Epithelial cell of prostate (primary cell): ENCODE data around the gene TMEM38B.
"Not testable (repeated sequence)": the region's sequence is repeated elsewhere in the genome, so short reads cannot be mapped to it uniquely, and the experiment has no call there.

Experiments
- DNase-seq: peaks from one replicate; pipeline ENCODE4 v3.0.0-alpha.2; 2011; ENCODE audit warnings: low read depth, low spot score
- H3K27ac ChIP-seq: fragments of 450-650 bp; 2 replicates; pipeline ENCODE4 v1.5.1; 2017; ENCODE audit warnings: mild to moderate bottlenecking

Gene TMEM38B

DNA sequence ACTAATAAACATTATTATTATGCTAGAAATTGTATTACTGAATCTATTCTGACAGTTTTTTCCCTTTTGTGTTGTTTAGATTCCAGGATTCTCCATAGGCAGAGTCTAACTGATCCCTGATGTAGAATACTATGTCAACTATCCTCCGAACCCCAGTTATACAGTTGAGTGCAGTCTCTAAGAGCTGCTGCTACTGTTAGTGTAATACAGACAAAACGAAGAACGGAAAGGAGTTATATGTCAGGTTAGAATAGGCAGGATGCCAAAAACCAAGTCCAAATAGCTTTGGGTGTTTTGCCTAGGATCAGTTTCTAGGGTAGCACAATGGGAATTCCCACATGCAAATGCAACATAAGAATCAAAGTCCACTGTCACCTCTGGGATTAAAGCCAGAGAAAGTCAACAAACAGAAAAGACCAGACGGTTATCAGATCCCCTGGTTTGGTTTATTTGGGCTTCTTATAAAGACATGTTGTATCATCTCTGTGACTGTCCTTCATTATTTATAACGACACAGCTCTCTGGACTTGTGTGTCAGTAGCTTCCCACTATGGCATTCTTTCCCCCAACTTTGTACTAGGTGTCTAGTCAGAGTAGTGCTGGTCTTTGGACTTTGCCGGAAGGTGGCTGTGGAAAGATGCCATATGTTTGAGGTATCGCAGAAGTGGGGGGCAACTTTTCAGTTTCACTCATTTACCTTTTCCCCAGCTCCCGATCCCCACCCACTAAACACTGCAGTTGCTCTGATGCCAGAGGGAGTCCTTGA, 14.9 kb upstream of the TMEM38B start:
- no peak overlapping the region for H3K27ac ChIP-seq
- no peak for DNase-seq

DNA sequence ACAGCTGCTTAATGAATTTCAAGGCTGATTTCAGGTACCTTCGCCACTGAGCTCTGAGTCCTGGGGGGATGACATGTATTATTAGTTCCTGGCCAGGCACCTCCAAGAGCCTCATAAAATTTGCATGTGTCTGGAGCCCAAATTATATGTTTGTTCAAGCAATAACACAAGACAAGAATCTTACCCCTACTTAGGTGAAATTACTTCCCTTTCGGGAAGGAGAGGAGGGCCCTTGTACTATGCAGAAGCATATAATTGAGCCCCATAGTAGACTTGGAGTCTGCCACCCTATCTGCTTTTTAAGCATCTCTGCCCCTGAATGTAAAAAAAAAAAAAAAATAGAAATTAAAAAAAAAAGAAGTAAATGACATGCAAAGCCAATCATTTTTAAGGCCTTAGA, 13.0 kb upstream of the TMEM38B start:
- H3K27ac ChIP-seq: no peak overlapping the region
- no peak for DNase-seq

DNA sequence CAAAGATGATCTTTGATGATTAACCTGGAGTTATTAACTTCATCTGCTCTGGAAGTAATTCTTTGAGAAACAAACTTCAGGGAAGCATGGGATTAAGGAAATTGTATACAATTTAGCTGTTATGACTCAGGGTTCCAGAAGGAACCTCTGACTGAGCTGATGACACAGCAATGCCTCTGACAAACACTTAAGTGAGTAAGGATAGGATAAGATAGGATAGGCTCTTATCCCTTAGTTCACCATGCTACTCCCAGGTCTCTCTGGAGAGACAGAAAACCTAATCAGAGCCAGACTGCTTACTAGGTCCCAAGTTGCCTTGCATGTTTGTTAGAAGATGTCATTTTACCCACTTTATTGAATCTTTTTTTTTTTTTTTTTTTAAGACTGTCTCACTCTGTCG, 12.6 kb upstream of the TMEM38B start:
- peak; percentile 33 for DNase-seq
- no peak overlapping the region for H3K27ac ChIP-seq

DNA sequence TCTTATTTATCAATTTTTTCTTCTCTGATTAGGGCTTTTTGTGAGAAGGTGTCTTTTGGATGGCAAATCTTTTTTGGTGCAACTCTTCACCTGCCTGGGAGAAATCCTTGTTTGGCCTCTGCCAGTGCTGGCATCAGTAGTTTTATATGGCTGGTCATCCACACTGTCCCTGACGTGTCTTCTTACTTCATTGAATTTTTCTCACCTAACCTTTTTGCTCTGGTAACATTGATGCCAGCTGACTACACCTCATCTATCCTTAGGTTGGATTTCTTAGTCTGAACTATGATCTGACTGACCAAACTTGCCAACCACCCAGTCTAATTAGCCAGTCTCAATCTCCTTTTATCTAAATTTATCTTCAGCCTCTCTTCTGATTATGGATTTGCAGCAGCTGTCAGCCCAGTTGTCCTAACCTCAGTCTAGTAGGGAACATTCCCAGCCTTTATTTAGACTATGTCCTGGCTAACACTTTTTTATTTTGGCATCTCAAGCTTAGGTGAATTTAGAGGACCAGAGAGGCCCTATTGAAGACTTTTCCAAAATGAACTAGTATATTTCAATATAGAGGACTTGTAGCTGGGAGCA, 10.6 kb upstream of the TMEM38B start:
- no peak for DNase-seq
- H3K27ac ChIP-seq: no peak overlapping the region

DNA sequence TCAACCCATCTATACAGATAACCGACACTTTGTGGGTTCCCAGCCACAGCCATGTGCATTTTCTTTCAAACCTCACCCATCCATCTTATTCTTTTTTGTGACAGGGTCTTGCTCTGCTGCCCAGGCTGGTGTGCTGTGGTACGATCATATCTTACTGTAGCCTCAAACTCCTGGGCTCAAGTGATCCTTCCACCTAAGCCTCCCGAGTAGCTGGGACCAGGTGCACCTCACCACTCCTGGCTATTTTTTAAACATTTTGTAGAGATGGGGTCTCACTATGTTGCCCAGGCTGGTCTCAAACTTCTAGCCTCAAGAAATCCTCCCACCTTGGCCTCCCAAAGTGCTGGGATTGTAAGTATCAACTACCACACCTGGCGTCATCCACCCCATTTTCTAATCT, 7.4 kb upstream of the TMEM38B start:
- H3K27ac ChIP-seq: no peak overlapping the region
- no peak for DNase-seq

DNA sequence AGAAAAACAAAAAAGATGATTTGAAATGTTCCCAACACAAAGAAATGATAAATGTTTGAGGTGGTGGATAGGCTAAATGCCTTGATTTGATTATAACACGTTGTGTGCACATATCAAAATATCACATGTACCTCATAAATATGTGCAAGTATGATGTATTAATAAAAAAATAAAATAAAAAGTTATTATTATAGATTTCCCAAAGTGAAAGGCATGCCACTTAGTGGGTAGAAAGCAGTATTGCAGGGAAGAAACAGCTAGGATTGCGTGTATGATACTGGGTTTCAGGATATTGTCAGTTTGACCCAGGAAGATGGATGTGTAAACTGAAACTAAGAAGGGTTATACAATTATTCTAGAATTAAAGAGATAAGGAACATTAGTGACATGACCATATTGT, 3.6 kb upstream of the TMEM38B start:
- no peak overlapping the region for H3K27ac ChIP-seq
- DNase-seq: no peak

DNA sequence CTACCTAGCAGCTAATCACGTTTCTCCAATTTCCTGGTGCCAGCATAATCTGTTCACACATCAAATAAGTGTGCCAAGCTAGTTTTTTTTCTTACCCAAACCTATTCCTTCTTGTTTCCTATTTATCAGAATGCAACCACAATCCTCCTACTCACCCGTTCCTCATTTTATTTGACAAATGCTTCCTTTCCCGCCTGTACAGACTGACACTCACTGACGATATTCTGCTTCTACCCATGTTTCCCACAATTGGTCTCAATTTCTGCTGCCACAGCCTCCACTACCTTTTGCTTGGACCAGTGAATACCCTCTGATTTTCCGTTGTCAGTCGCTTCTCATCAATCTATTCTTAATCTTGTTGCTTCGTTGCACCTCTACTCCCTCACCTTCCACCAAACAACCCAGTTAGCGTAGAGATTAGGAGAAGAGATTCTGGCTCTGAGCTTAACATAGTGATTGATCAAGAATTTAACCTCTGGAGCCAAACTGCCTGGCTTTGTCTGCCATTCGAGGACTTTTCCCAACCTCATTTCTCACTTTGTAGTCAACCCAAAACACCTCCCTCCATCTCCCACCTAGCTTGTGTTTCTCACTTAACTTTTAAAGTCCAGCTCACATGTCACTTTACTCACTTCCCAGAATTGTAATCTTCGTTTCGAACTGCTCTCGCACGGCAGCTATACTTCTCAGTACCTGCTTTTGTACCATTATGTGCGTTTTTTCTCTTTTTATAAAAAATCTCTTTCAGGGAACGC, 729 bp upstream of the TMEM38B start:
- no peak overlapping the region for H3K27ac ChIP-seq
- no peak for DNase-seq

DNA sequence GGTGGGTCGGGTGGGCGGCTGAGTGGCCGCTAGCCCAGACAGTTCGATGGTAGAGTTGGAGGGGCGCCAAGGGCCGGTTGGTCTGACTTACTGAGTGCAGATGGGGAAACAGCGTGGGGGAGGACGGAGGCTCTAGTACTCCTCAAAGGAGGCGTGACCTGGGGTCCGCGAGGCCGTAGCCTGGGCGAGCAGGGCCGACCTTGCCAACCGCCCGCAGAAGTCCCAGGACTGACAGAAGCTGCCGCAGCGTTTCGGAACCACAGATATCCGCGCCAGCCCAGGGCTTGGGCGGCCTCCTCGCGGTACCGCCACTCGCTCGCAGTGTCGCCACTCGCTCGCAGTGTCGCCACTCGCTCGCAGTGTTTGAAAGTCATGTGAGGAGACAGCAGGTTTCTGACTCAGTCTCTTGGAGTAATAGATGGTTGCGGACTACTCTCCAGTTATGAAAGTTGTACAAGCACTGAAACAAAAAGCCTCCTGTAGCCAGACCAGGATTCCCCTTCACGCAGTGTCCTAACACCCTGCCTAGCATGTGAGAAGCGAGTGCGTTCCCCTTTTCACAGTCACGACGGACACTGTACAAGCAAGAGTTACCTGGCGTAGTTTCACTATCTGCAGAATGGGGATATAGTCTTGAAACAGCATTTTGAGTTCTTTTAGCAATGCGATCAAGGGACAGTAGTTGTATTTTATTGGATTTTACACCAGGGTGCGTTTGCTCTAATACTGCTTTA, 674 bp downstream of the TMEM38B start:
- no peak overlapping the region for H3K27ac ChIP-seq
- DNase-seq: no peak

DNA sequence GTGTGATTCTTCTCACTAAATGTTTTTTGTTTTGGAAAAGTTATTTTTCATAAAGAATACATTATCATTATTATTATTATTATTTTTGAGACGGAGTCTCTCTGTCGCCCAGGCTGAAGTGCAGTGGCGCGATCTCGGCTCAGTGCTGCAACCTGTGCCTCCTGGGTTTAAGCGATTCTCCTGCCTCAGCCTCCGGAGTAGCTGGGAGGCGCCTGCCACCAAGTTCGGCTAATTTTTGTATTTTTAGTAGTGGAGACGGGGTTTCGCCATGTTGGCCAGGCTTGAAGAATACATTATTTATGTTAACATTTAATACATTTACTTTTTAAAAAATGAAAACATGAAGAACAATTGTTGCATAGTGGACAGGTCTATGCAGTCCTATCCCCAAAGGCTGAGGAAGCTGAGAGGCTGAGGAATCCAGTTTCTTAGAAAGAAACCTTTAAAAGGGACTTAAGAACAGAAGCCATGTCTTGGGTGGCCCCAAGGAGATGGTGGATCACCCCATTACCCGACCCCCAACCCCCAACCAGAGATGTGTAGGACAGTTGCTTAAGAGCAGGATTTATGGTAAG, 2.0 kb downstream of the TMEM38B start:
- no peak overlapping the region for H3K27ac ChIP-seq
- DNase-seq: no peak

DNA sequence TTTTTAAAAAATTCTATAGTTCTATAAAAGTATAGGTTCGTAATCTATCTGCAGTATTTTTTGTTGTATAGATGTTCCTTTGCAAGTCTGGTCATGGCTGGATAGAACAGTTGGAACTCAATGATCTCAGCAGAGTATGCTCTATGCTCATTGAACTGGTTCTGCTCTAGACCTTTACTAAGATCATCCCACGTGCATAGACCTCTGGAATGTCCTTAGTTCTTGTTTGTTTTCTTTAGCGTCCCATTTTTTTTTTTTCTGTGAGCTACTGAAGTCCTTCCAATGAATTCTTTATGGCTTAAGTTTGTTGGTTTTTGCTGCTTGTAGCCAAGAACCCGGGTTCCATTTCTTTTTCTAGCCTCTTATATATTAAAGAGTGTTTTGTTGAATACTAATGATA, 3.5 kb downstream of the TMEM38B start:
- H3K27ac ChIP-seq: no peak overlapping the region
- DNase-seq: no peak

DNA sequence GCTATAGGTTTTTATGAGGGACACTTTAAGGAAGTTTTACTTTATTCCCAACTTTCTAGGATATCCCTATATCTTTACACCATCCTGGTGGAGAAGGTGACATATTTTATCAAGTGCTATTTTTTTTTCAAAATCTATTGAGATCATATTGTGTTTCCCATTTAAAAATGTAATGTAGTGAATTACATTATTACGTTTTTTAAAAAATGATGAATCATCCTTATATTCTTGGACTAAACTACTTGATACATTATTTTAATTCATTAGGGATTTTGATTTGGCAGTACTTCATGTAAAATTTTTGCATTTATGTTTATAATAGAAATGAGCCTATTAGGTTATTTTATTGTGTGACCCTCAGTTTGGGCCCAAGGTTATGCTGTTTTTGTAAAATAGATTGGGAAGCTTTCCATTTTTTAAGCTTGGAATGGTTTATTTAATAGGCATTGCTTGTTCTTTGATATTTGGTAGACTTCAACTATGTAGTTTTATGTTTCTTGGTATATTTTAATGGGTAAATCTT, 4.1 kb downstream of the TMEM38B start:
- no peak overlapping the region for H3K27ac ChIP-seq
- no peak for DNase-seq

DNA sequence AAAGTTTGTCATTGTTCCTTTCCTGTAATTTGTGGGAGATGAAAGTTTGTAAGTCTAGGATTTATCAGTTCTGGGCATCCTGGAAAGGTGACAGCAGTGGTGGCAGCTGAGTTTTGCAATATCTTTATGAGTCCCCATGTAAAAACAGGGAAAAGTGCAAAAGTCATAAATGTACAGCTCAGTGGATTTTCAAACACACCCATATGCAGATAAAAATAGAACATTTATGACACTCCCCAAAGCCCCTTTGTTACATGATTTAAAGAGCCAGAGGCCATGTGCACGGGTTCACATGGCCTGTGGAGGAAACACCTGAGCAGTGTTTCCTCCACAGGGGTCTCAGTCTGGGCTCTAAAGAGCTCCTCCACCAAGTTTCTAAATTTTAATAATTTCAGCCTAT, 6.3 kb downstream of the TMEM38B start:
- no peak for DNase-seq
- no peak overlapping the region for H3K27ac ChIP-seq

DNA sequence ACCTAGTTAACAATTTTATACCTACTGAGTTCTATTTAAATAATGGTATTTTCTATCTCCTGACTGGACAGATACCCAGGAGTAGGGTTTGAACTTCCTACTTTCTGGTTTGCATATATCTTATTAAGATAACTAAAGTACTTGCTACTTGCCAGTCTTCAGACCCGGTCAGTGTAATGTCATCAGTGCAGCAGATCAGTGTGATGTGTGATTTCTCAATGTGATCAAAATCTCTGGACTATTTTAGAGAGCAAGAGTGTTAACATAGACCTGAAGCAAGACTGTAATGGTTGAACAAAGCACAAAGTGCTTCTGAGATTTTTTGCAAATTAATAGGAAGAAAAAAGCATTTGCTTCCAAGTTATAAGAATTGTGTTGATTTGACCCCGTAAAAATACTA, 6.8 kb downstream of the TMEM38B start:
- H3K27ac ChIP-seq: no peak overlapping the region
- no peak for DNase-seq

DNA sequence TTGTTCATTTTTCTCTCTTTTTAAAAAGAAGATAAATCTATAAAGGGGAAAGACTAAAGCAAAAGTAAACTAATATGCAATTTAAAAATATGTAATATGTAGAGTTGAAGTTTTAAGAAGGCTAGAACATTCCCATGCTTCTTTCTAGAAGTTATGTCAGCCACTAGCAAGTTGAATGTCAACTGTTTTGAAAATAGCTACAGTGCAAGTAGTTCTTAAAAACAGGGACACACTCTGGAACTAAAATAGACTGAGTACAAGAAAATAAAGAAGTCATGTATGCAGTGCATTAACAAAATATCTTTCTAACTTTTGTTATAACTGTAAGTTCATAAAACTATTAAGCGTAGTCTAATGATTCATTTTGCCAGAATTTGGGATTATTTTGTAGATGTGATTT, 7.9 kb downstream of the TMEM38B start:
- no peak for DNase-seq
- H3K27ac ChIP-seq: no peak overlapping the region

DNA sequence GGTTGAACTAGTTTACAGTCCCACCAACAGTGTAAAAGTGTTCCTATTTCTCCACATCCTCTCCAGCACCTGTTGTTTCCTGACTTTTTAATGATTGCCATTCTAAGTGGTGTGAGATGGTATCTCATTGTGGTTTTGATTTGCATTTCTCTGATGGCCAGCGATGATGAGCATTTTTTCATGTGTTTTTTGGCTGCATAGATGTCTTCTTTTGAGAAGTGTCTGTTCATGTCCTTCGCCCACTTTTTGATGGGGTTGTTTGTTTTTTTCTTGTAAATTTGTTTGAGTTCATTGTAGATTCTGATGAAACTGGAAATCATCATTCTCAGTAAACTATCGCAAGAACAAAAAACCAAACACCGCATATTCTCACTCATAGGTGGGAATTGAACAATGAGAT, 9.3 kb downstream of the TMEM38B start:
- not testable (repeated sequence) for DNase-seq, H3K27ac ChIP-seq

DNA sequence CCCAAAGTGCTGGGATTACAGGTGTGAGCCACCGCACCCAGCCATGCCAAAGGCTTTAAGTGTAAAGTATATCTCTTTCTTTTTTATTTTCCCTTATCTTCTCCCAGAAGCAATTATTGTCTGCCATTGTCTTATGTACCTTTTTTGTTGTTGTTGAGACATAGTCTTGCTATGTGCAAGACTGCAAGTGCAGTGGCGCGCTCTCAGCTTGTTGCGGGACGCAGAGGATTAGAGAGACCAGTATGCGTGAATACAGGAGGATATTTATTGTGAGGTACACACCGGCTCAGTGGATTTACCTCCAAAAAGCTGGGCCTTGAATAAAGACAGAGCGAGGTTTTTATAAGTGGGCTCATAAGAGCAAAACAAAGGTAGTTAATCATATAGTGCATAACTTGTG, 11.8 kb downstream of the TMEM38B start:
- DNase-seq: no peak
- H3K27ac ChIP-seq: no peak overlapping the region

DNA sequence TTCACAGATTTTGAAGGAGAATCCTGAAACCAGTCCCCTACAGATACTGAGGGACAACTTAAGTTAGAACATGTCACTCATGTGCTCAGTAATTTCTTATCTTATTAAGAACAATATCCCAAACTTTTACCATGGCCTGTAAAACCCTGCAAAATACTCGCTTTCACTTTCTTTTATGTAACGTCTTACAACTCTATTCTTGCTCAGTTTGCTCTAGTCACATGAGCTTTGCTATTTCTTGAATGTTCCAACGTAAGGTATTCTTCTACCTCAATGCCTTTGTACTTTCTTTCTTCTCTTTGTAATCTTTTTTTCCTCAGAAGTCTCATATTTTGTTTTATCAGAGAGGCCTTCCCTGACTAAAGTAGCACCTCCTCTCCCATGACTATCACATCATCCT, 14.1 kb downstream of the TMEM38B start:
- H3K27ac ChIP-seq: no peak overlapping the region
- no peak for DNase-seq

DNA sequence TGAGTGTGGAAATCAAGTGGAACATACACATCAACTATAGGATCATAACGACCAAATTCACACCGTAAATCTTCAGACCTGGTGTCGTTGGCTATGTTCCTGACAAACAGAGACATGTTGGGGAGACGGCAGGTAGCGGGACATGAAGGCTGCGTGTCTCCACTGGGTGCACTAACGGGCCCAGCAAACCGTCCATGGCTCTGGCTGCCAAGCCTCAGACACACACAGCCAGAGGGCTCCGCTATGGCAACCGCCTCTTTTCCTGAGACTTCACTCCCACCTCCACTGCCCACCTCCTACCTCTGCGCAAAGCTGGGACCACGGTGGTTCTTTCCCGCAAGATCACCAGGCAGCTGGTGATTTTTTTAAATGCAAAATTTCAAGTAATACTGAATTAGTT, 16.3 kb downstream of the TMEM38B start:
- DNase-seq: no peak

DNA sequence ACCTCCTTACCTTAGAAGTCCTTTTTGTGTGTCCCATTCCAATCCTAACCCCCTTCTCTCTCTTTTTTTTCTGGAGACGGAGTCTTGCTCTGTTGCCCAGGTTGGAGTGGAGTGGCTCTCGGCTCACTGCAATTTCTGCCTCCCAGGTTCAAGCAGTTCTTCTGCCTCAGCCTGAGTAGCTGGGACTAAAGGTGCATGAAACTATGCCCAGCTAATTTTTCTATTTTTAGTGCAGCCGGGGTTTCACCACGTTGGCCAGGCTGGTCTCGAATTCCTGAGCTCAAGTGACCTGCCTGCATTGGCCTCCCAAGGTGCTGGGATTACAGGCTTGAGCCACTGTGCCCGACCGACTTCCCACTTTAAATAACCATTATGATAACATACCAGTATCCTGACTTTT, 17.5 kb downstream of the TMEM38B start:
- DNase-seq: no peak

More for the DNA sequence above, 16.3 kb downstream of the TMEM38B start:
- no peak overlapping the region for H3K27ac ChIP-seq

DNA sequence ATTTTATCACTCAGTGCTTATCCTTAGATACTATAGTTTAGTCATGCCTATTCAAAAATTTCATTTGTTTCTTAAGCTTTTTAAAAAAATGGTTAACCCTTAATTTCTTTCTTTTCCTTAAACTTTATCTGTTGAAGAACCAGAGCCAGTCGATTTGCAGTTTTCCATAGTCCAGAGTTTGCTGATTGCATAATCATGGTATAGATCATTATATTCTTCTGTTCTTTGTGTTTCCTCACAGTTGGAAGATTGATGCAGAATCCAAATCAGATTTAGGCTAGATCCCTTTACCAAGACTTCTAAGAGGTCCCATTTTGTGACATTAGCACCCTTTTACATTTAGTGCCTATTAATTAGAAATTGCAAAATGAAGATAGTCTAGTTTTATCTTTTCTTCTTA, 18.0 kb downstream of the TMEM38B start:
- H3K27ac ChIP-seq: no peak overlapping the region
- DNase-seq: no peak

More for the DNA sequence above, 17.5 kb downstream of the TMEM38B start:
- no peak overlapping the region for H3K27ac ChIP-seq
